Endothelial cell of umbilical vein (primary cell): ENCODE measurements around the gene PEX5. TPM values are rescaled to one million over a fixed set of nuclear protein-coding genes. Genes with fewer than 3 reads are reported as not detected.
A peak's percentile ranks its signal among the peaks of the same experiment; 100 is the strongest.

Experiments used
- BruUV-seq: library from RNA; stranded (reverse); fragments of 400-500 nt; replicated peaks from 2 replicates; lab custom pipeline; 2021; lab: Mats Ljungman, UMichigan
- CTCF ChIA-PET: fragments of 300-600, 350-600 bp; sonication (Branson Sonifier 250); formaldehyde crosslinking; loops from one replicate; lab custom pipeline; 2021; ENCODE audit warnings: antibody characterized with exemption, inconsistent platforms; lab: Charles Lee
- POLR2A ChIA-PET: fragments of 300-600, 350-600 bp; sonication (Branson Sonifier 250); formaldehyde crosslinking; loops from one replicate; lab custom pipeline; 2021; ENCODE audit warnings: antibody characterized with exemption, inconsistent platforms; lab: Charles Lee
- DNase-seq: peaks from one replicate; pipeline ENCODE4 v3.0.0-alpha.2; 2011; ENCODE audit warnings: low read depth, low spot score
- FAIRE-seq: peaks from 2 replicates; lab custom pipeline; 2011; peaks lifted over from hg19 to GRCh38; lab: Jason Lieb, UNC
- H2AFZ ChIP-seq: 2 replicates; pipeline ENCODE4 v1.6.0; 2012; ENCODE audit warnings: low read depth, low read length, control low read depth, inconsistent platforms
- H3K27ac ChIP-seq: 2 replicates; pipeline ENCODE4 v1.5.1; 2011; ENCODE audit warnings: low read depth, mild to moderate bottlenecking, control low read depth, low read length, moderate library complexity; ENCODE audit not compliant: insufficient read depth
- H3K27me3 ChIP-seq, 2 experiments: 2 replicates each; pipeline versions ENCODE4 v1.6.0 to v1.6.1; 2011; ENCODE audit warnings: low read length in 2 of 2, mixed read lengths in 1 of 2; ENCODE audit not compliant: control insufficient read depth in 2 of 2, insufficient read depth in 2 of 2
- H3K36me3 ChIP-seq, 2 experiments: 2 replicates in 1 of 2; 3 replicates in 1 of 2; pipeline ENCODE4 v1.5.1; 2011; ENCODE audit warnings: low read length in 2 of 2, mild to moderate bottlenecking in 1 of 2, moderate library complexity in 1 of 2; ENCODE audit not compliant: control insufficient read depth in 2 of 2, insufficient read depth in 2 of 2; ENCODE audit errors: extremely low read depth in 1 of 2
- H3K4me1 ChIP-seq: 3 replicates; pipeline ENCODE4 v1.5.1; 2011; ENCODE audit warnings: mild to moderate bottlenecking, low read length; ENCODE audit not compliant: control insufficient read depth, insufficient read depth; ENCODE audit errors: extremely low read depth
- H3K4me2 ChIP-seq: 2 replicates; pipeline ENCODE4 v1.6.1; 2011; ENCODE audit warnings: low read length, control low read depth, mixed read lengths; ENCODE audit not compliant: insufficient read depth
- H3K4me3 ChIP-seq, 3 experiments: fragments of 200-600 bp in 1 of 3; sonication (generic), shearing (Covaris generic) in 1 of 3; replicated peaks in 1 of 3; 2 replicates each; pipeline ENCODE4 v1.5.1; 2011 to 2016; ENCODE audit warnings: control low read depth in 3 of 3, low read length in 3 of 3, mild to moderate bottlenecking in 2 of 3, inconsistent platforms in 1 of 3, low read depth in 1 of 3, moderate library complexity in 1 of 3; ENCODE audit not compliant: insufficient read depth in 1 of 3
- H3K79me2 ChIP-seq: 2 replicates; pipeline ENCODE4 v1.6.0; 2012; ENCODE audit warnings: low read length, inconsistent platforms; ENCODE audit not compliant: control insufficient read depth, insufficient read depth
- H3K9ac ChIP-seq: replicated peaks from 2 replicates; pipeline ENCODE3; 2011; ENCODE audit warnings: low read length, control low read depth; ENCODE audit not compliant: insufficient read depth; ENCODE audit errors: extremely low read depth
- H3K9me1 ChIP-seq: replicated peaks from 3 replicates; pipeline ENCODE4 v1.6.0; 2011; ENCODE audit warnings: mild to moderate bottlenecking, low read length; ENCODE audit not compliant: control insufficient read depth, insufficient read depth; ENCODE audit errors: extremely low read depth
- H3K9me3 ChIP-seq: replicated peaks from 2 replicates; pipeline ENCODE4 v1.5.1; 2012; ENCODE audit warnings: low read length, inconsistent platforms; ENCODE audit not compliant: control insufficient read depth, insufficient read depth
- H4K20me1 ChIP-seq: replicated peaks from 2 replicates; pipeline ENCODE3; 2011; ENCODE audit warnings: mild to moderate bottlenecking, low read length; ENCODE audit not compliant: control insufficient read depth, insufficient read depth; ENCODE audit errors: extremely low read depth
- EZH2 ChIP-seq: IDR thresholded peaks from 2 replicates; pipeline ENCODE4 v1.6.1; 2012; ENCODE audit warnings: borderline replicate concordance, low read depth, mild to moderate bottlenecking, moderate library complexity, low read length, inconsistent platforms; ENCODE audit not compliant: severe bottlenecking
- FOS ChIP-seq: IDR thresholded peaks from 2 replicates; pipeline ENCODE4 v1.6.1; 2011; ENCODE audit warnings: mild to moderate bottlenecking, low read length, moderate library complexity, borderline replicate concordance; ENCODE audit not compliant: insufficient read depth
- GATA2 ChIP-seq: IDR thresholded peaks from 2 replicates; pipeline ENCODE4 v1.7.0; 2011; ENCODE audit warnings: low read depth, mild to moderate bottlenecking, moderate library complexity, mixed read lengths, low read length; ENCODE audit not compliant: insufficient read length, insufficient read depth
- JUN ChIP-seq: IDR thresholded peaks from 2 replicates; pipeline ENCODE4 v1.6.1; 2011; ENCODE audit warnings: borderline replicate concordance, low read depth; ENCODE audit not compliant: insufficient read length, insufficient read depth
- MYC ChIP-seq: IDR thresholded peaks from one replicate; pipeline ENCODE4 v1.6.1; 2011; ENCODE audit warnings: mild to moderate bottlenecking, low read depth, low read length
- POLR2A ChIP-seq: IDR thresholded peaks from 2 replicates; pipeline ENCODE4 v1.6.1; 2012; ENCODE audit warnings: low read depth, mild to moderate bottlenecking, control low read depth, low read length
- POLR2AphosphoS5 ChIP-seq: IDR thresholded peaks from 2 replicates; pipeline ENCODE4 v1.6.1; 2012; ENCODE audit warnings: low read depth, mild to moderate bottlenecking, control low read depth, low read length, moderate library complexity; ENCODE audit not compliant: insufficient read depth
- dilution Hi-C: fragments of 300-500 bp; cut with MboI; formaldehyde crosslinking; loops from one replicate; pipeline ENCODE4 v1.15.0; 2019; ENCODE audit warnings: low sequenced_read_pairs; ENCODE audit not compliant: extremely low pct_ligation_motif_present
- intact Hi-C: fragments of 100-400 bp; cut with micrococcal nuclease; formaldehyde crosslinking; loops from one replicate; pipeline ENCODE4 v1.10.0; 2022
- polyA plus RNA-seq, 4 experiments: library from polyadenylated mRNA; depleted of rRNA in 3 of 4; stranded (reverse) in 3 of 4; unstranded in 1 of 4; fragments of >200 nt; gene quantifications; 2 replicates each; pipeline versions ENCODE4 v1.2.1 to v1.2.3, GENCODE V29; 2011 to 2012; ENCODE audit warnings: missing spikeins in 1 of 4
- total RNA-seq: library from RNA; stranded (reverse); gene quantifications from 2 replicates; pipeline ENCODE4 v1.2.3, GENCODE V29; 2021
- TF ChIP-seq, protein P1 (sequence below), 2 donors: IDR thresholded peaks; 1 replicate in 1 of 2; 2 replicates in 1 of 2; pipeline ENCODE4 v1.5.1; 2011; ENCODE audit warnings: low read length in 2 of 2, mild to moderate bottlenecking in 2 of 2, moderate library complexity in 2 of 2, control low read depth in 1 of 2, inconsistent platforms in 1 of 2, low read depth in 1 of 2; ENCODE audit not compliant: insufficient read depth in 1 of 2; ENCODE audit errors: extremely low read depth in 1 of 2
- TF ChIP-seq, protein P2 (sequence below): IDR thresholded peaks from 2 replicates; pipeline ENCODE4 v1.6.1; 2011; ENCODE audit not compliant: insufficient read depth, insufficient read length

The PEX5 gene
- total and polyA plus RNA-seq, 2 donors (not counting 3 experiments of a cell fraction or from before 2014, with no cell fraction given), result 12.9 to 32.3 TPM

DNA sequence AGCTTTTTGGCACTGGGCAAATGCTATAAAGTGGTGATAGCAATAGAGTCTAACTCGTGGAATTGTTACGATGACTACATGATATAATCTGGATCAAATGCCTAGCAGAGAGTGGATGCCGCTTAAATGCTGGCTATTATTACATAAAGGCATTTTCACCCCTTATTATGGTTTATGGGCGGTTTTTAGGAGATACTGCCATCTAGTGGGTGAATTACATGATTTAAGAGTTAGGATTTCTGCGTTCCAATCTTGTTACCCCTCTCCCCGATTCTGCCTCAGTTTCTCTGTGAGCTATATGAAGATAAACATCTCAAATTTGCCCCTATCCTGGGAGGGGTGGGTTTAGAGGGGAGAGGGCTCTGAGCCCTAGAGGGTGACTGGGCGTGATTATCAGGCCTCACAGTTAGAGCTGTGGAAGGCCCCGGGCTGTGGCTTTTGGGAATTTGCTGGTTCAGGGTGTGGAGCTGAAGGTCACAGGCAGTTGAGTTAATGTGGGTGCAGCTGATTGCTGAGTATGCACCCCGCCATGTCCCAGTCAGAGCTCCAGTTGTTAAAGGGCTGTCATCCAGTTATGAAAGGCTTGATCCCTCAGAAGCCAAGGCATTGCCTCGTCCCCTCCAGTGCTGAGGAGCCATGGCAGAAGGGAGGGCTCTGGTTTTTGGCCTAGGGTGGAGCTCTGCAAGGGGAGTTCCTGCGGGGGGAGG is 44.9 kb upstream of the PEX5 start:
- H3K4me3 ChIP-seq, result no peak overlapping the region
- no peaks in the 10 kb centered on the region for H3K79me2 ChIP-seq
- ChIA-PET POLR2A (no interaction called here), CTCF (interaction anchor here (0.9 to 4.9 kb wide), 17 partner anchors 9 to 219 kb away, joined by 3 to 26 read pairs (median 4); partner anchors contain the start of genes C1R, C1RL, C1S and PEX5)
- H4K20me1 ChIP-seq, result no peaks in the 10 kb centered on the region
- no peaks in the 10 kb centered on the region for H3K27me3 ChIP-seq
- H2AFZ ChIP-seq, result no peak overlapping the region
- no peak overlapping the region for H3K9ac ChIP-seq
- H3K27ac ChIP-seq, result no peak overlapping the region
- FAIRE-seq, result peak; percentile 24
- H3K9me3 ChIP-seq, result no peaks in the 10 kb centered on the region
- peaks cover 0 to 11% of the 10 kb centered on the region in 2 experiments for H3K36me3 ChIP-seq
- dilution Hi-C loops, result no loop called here
- no peaks in the 10 kb centered on the region for H3K4me1 ChIP-seq
- TF ChIP-seq, protein P1, sequence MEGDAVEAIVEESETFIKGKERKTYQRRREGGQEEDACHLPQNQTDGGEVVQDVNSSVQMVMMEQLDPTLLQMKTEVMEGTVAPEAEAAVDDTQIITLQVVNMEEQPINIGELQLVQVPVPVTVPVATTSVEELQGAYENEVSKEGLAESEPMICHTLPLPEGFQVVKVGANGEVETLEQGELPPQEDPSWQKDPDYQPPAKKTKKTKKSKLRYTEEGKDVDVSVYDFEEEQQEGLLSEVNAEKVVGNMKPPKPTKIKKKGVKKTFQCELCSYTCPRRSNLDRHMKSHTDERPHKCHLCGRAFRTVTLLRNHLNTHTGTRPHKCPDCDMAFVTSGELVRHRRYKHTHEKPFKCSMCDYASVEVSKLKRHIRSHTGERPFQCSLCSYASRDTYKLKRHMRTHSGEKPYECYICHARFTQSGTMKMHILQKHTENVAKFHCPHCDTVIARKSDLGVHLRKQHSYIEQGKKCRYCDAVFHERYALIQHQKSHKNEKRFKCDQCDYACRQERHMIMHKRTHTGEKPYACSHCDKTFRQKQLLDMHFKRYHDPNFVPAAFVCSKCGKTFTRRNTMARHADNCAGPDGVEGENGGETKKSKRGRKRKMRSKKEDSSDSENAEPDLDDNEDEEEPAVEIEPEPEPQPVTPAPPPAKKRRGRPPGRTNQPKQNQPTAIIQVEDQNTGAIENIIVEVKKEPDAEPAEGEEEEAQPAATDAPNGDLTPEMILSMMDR (IDR thresholded peaks at IDR 0.05; ENCODE audit: extremely low read depth in 1 of 2, insufficient read depth in 1 of 2, low read depth in 1 of 2, low read length in 2 of 2), result peak; percentile 42 to 48
- TF ChIP-seq POLR2A, result no peak
- no peaks in the 10 kb centered on the region for H3K9me1 ChIP-seq
- peak; percentile 39 for DNase-seq
- BruUV-seq, result no TSS peak
- H3K4me2 ChIP-seq, result no peak overlapping the region
- intact Hi-C loops, result no loop called here

DNA sequence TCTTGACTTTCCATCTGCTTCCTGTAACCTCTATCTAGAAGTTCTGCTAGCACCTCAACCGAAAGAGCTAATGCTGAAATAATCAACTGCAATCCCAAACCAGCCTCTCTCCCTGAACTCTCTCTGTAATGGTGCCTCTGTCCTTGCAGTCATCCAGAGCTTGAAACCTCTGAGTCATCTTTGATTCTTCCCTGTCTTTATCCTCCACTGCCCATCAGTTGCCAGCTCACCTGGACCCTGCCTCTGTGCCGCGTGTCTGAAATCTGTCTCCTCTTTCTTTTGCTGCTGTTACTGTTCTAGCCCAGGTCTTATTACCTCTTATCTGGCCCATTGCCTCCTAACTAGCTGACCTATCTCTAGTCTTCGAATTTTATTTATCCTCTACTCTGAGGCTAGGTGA is 43.8 kb upstream of the PEX5 start:
- FAIRE-seq (no peak), DNase-seq (no peak)
- Histone ChIP-seq H3K9me1 (no peaks in the 10 kb centered on the region), H3K4me2 (no peak overlapping the region), H2AFZ (no peak overlapping the region), H3K27me3 (no peaks in the 10 kb centered on the region), H4K20me1 (no peaks in the 10 kb centered on the region), H3K36me3 (peaks cover 0 to 11% of the 10 kb centered on the region in 2 experiments), H3K4me3 (no peak overlapping the region), H3K9ac (no peak overlapping the region), H3K79me2 (no peaks in the 10 kb centered on the region), H3K4me1 (peaks cover 11% of the 10 kb centered on the region), H3K27ac (no peak overlapping the region), H3K9me3 (no peaks in the 10 kb centered on the region)
- TF ChIP-seq EZH2, result no peak
- TF ChIP-seq MYC, result no peak
- no peak for TF ChIP-seq JUN
- TF ChIP-seq POLR2A, result no peak
- TF ChIP-seq, protein P2, sequence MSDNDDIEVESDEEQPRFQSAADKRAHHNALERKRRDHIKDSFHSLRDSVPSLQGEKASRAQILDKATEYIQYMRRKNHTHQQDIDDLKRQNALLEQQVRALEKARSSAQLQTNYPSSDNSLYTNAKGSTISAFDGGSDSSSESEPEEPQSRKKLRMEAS, result no peak
- no peak for TF ChIP-seq GATA2
- TF ChIP-seq FOS, result no peak
- TF ChIP-seq POLR2AphosphoS5, result no peak
- TF ChIP-seq, protein P1 (IDR thresholded peaks at IDR 0.05; ENCODE audit: extremely low read depth in 1 of 2, insufficient read depth in 1 of 2, low read depth in 1 of 2, low read length in 2 of 2), result no peak
- dilution Hi-C loops, result no loop called here
- POLR2A ChIA-PET, result interaction anchor here (0.7 kb wide), 1 partner anchor 27 kb away, joined by 4 read pairs; no protein-coding TSS in a partner anchor
- intact Hi-C loops, result no loop called here
- no TSS peak for BruUV-seq
- CTCF ChIA-PET, result interaction anchor here (0.9 to 4.9 kb wide), 11 partner anchors 10 to 220 kb away, joined by 3 to 26 read pairs (median 4); partner anchors contain the start of genes C1R, C1RL and PEX5
